ENCODE measurements around the gene CDH4. TPM values are rescaled to one million over a fixed set of nuclear protein-coding genes. Genes with fewer than 3 reads are reported as not detected.

Gene CDH4
- total RNA-seq, 3 donors from 2014 or later (not counting 1 experiment from before 2014, with no cell fraction given), result 0.18 TPM; not detected in 2

- H3K27ac Mint-ChIP-seq, result no peak overlapping the region
- WGBS (ENCODE audit: insufficient coverage), result 87% methylated on average over 9 of the region's 9 CpGs
- H3K36me3 Mint-ChIP-seq, result no peaks in the 10 kb centered on the region
- H3K4me1 ChIP-seq (ENCODE audit: control insufficient read depth, insufficient read depth, low read length), result no peaks in the 10 kb centered on the region
- no peak for TF ChIP-seq CTCF (IDR thresholded peaks at IDR 0.05)
- H3K4me3 Mint-ChIP-seq, result no peak overlapping the region
- no peaks in the 10 kb centered on the region for H3K9me3 Mint-ChIP-seq
- no peak overlapping the region for H3K27ac ChIP-seq (ENCODE audit: low read length)
- H3K9me3 ChIP-seq (ENCODE audit: control insufficient read depth, insufficient read depth, low read length), result no peaks in the 10 kb centered on the region
- no peaks in the 10 kb centered on the region for H3K36me3 ChIP-seq (ENCODE audit: control insufficient read depth, insufficient read depth, low read length)
- ATAC-seq (no peak), DNase-seq (no peak)
- intact Hi-C loops (cut with micrococcal nuclease), result no loop called here
- peaks cover 5 to 20% of the 10 kb centered on the region in 2 donors for H3K27me3 Mint-ChIP-seq (ENCODE audit: low read depth in 2 of 2)
- H3K4me3 ChIP-seq (ENCODE audit: low read length), result no peak overlapping the region
- H3K27me3 ChIP-seq (ENCODE audit: control insufficient read depth, insufficient read depth, low read length), result no peaks in the 10 kb centered on the region
- H3K4me1 Mint-ChIP-seq, result peaks cover 4 to 6% of the 10 kb centered on the region in 2 donors
These were observed 21.9 kb upstream of the CDH4 start for GRCh38 chr20:61230166-61230565.

GRCh38 chr20:61233590-61233989, 18.5 kb upstream of the CDH4 start:
- no peak for ATAC-seq
- Histone ChIP-seq H3K4me3 (ENCODE audit: low read length) (no peak overlapping the region), H3K27me3 (ENCODE audit: control insufficient read depth, insufficient read depth, low read length) (no peaks in the 10 kb centered on the region), H3K27ac (ENCODE audit: low read length) (no peak overlapping the region), H3K9me3 (ENCODE audit: control insufficient read depth, insufficient read depth, low read length) (no peaks in the 10 kb centered on the region), H3K36me3 (ENCODE audit: control insufficient read depth, insufficient read depth, low read length) (no peaks in the 10 kb centered on the region), H3K4me1 (ENCODE audit: control insufficient read depth, insufficient read depth, low read length) (no peaks in the 10 kb centered on the region)
- Mint-ChIP-seq H3K9me3 (no peaks in the 10 kb centered on the region), H3K4me1 (peaks cover 4 to 6% of the 10 kb centered on the region in 2 donors), H3K4me3 (no peak overlapping the region), H3K27me3 (ENCODE audit: low read depth in 2 of 2) (peaks cover 2 to 15% of the 10 kb centered on the region in 2 donors), H3K27ac (no peak overlapping the region), H3K36me3 (no peaks in the 10 kb centered on the region)
- no peak for DNase-seq
- intact Hi-C loops (cut with micrococcal nuclease), result no loop called here
- 91% methylated on average over 6 of the region's 7 CpGs for WGBS (ENCODE audit: insufficient coverage)
- TF ChIP-seq CTCF (IDR thresholded peaks at IDR 0.05), result no peak

GRCh38 chr20:61234224-61234890, 17.7 kb upstream of the CDH4 start:
- H3K4me3 Mint-ChIP-seq, result no peak overlapping the region
- H3K4me1 Mint-ChIP-seq, result no peaks in the 10 kb centered on the region
- Histone ChIP-seq H3K27me3 (ENCODE audit: control insufficient read depth, insufficient read depth, low read length) (no peaks in the 10 kb centered on the region), H3K27ac (ENCODE audit: low read length) (no peak overlapping the region), H3K4me1 (ENCODE audit: control insufficient read depth, insufficient read depth, low read length) (no peaks in the 10 kb centered on the region), H3K4me3 (ENCODE audit: low read length) (no peak overlapping the region), H3K9me3 (ENCODE audit: control insufficient read depth, insufficient read depth, low read length) (no peaks in the 10 kb centered on the region), H3K36me3 (ENCODE audit: control insufficient read depth, insufficient read depth, low read length) (no peaks in the 10 kb centered on the region)
- H3K27ac Mint-ChIP-seq, result no peak overlapping the region
- 82% methylated on average over 11 of the region's 11 CpGs for WGBS (ENCODE audit: insufficient coverage)
- ATAC-seq (no peak), DNase-seq (no peak)
- H3K36me3 Mint-ChIP-seq, result no peaks in the 10 kb centered on the region
- H3K27me3 Mint-ChIP-seq (ENCODE audit: low read depth in 2 of 2), result peaks cover 5 to 13% of the 10 kb centered on the region in 2 donors
- intact Hi-C loops (cut with micrococcal nuclease), result no loop called here
- TF ChIP-seq CTCF (IDR thresholded peaks at IDR 0.05), result no peak
- peaks cover 0 to 2% of the 10 kb centered on the region in 2 donors for H3K9me3 Mint-ChIP-seq

GRCh38 chr20:61236713-61237112, 15.3 kb upstream of the CDH4 start:
- H3K9me3 ChIP-seq (ENCODE audit: control insufficient read depth, insufficient read depth, low read length), result no peaks in the 10 kb centered on the region
- H3K9me3 Mint-ChIP-seq, result peaks cover 0 to 2% of the 10 kb centered on the region in 2 donors
- TF ChIP-seq CTCF (IDR thresholded peaks at IDR 0.05), result no peak
- H3K4me1 ChIP-seq (ENCODE audit: control insufficient read depth, insufficient read depth, low read length), result no peaks in the 10 kb centered on the region
- no peaks in the 10 kb centered on the region for H3K36me3 Mint-ChIP-seq
- DNase-seq (no peak), ATAC-seq (no peak)
- H3K4me1 Mint-ChIP-seq, result no peaks in the 10 kb centered on the region
- H3K4me3 ChIP-seq (ENCODE audit: low read length), result no peak overlapping the region
- H3K4me3 Mint-ChIP-seq, result no peak overlapping the region
- no peaks in the 10 kb centered on the region for H3K27me3 ChIP-seq (ENCODE audit: control insufficient read depth, insufficient read depth, low read length)
- no peak overlapping the region for H3K27ac ChIP-seq (ENCODE audit: low read length)
- WGBS (ENCODE audit: insufficient coverage), result 59% methylated on average over 4 of the region's 4 CpGs
- H3K27ac Mint-ChIP-seq, result no peak overlapping the region
- peaks cover 6 to 29% of the 10 kb centered on the region in 2 donors for H3K27me3 Mint-ChIP-seq (ENCODE audit: low read depth in 2 of 2)
- intact Hi-C loops (cut with micrococcal nuclease), result no loop called here
- H3K36me3 ChIP-seq (ENCODE audit: control insufficient read depth, insufficient read depth, low read length), result no peaks in the 10 kb centered on the region
